HEK293 (cell line): ENCODE measurements around the gene ITK.
A peak's percentile ranks its signal among the peaks of the same experiment; 100 is the strongest.

ENCODE experiments used
- CTCF ChIA-PET: fragments of 350-600 bp; formaldehyde crosslinking; extraction: SDS; loops from one replicate; lab custom pipeline; 2021; ENCODE audit warnings: antibody characterized with exemption; lab: Yijun Ruan, JAX
- POLR2A ChIA-PET: fragments of 300-600 bp; formaldehyde crosslinking; extraction: SDS; loops from one replicate; lab custom pipeline; 2020; ENCODE audit warnings: antibody characterized with exemption, inconsistent platforms; lab: Yijun Ruan, JAX
- H3K27ac ChIP-seq: fragments of 200-500 bp; sonication (Bioruptor generic); 2 replicates; pipeline ENCODE4 v1.5.1; 2014; ENCODE audit warnings: low read depth, low read length, control low read depth, inconsistent platforms; ENCODE audit errors: extremely low read depth
- H3K36me3 ChIP-seq, 2 experiments: fragments of 200-500 bp in 1 of 2; sonication (Bioruptor generic) in 1 of 2; 1 replicate in 1 of 2; 2 replicates in 1 of 2; pipeline ENCODE4 v1.5.1; 2014 to 2017; ENCODE audit warnings: inconsistent platforms in 2 of 2, low read length in 2 of 2; ENCODE audit not compliant: control insufficient read depth in 2 of 2, insufficient read depth in 1 of 2
- H3K4me1 ChIP-seq: fragments of 200-500 bp; sonication (Bioruptor generic); 2 replicates; pipeline ENCODE4 v1.5.1; 2014; ENCODE audit warnings: mild to moderate bottlenecking, low read length, inconsistent platforms; ENCODE audit not compliant: control insufficient read depth, insufficient read depth
- H3K4me3 ChIP-seq: 2 replicates; pipeline ENCODE4 v1.5.1; 2011; ENCODE audit warnings: low read depth, mild to moderate bottlenecking, control low read depth, low read length, moderate library complexity
- H3K9me3 ChIP-seq: fragments of 200-500 bp; sonication (Bioruptor generic); 2 replicates; pipeline ENCODE4 v1.5.1; 2014; ENCODE audit warnings: low read depth, low read length, inconsistent platforms; ENCODE audit not compliant: control insufficient read depth, insufficient read depth
- BCL11B ChIP-seq: fragments of 450-650 bp; formaldehyde crosslinking; IDR thresholded peaks from 2 replicates; pipeline ENCODE4 v1.5.1; 2016; ENCODE audit warnings: low read depth, missing biosample characterization, missing genetic modification characterization
- GFI1B ChIP-seq: fragments of 450-650 bp; formaldehyde crosslinking; IDR thresholded peaks from 2 replicates; pipeline ENCODE4 v1.5.1; 2016; ENCODE audit warnings: missing biosample characterization, missing genetic modification characterization
- HOXC10 ChIP-seq: sonication (generic); formaldehyde crosslinking; IDR thresholded peaks from 2 replicates; pipeline ENCODE4 v1.8.1; 2023; ENCODE audit warnings: mild to moderate bottlenecking, missing genetic modification reagents
- KLF1 ChIP-seq: fragments of 450-650 bp; formaldehyde crosslinking; IDR thresholded peaks from 2 replicates; pipeline ENCODE4 v1.5.1; 2016; ENCODE audit warnings: missing biosample characterization, missing genetic modification characterization
- KLF16 ChIP-seq: fragments of 450-650 bp; formaldehyde crosslinking; IDR thresholded peaks from 2 replicates; pipeline ENCODE4 v1.5.1; 2017; ENCODE audit warnings: missing biosample characterization, missing genetic modification characterization
- MYNN ChIP-seq: fragments of 450-650 bp; formaldehyde crosslinking; IDR thresholded peaks from 2 replicates; pipeline ENCODE4 v1.5.1; 2016; ENCODE audit warnings: missing biosample characterization, missing genetic modification characterization, borderline replicate concordance
- PRDM1 ChIP-seq: fragments of 450-650 bp; formaldehyde crosslinking; IDR thresholded peaks from 2 replicates; pipeline ENCODE4; 2016; ENCODE audit warnings: missing biosample characterization, missing genetic modification characterization
- SP3 ChIP-seq: fragments of 450-650 bp; formaldehyde crosslinking; IDR thresholded peaks from 2 replicates; pipeline ENCODE4 v1.5.1; 2016; ENCODE audit warnings: missing biosample characterization, missing genetic modification characterization
- ZFHX2 ChIP-seq: fragments of 450-650 bp; formaldehyde crosslinking; conservative IDR thresholded peaks from 2 replicates; pipeline ENCODE4 v1.5.1; 2016; ENCODE audit warnings: missing biosample characterization, missing genetic modification characterization
- ZIC2 ChIP-seq: fragments of 450-650 bp; formaldehyde crosslinking; IDR thresholded peaks from 2 replicates; pipeline ENCODE4 v1.5.1; 2016; ENCODE audit warnings: missing biosample characterization, missing genetic modification characterization
- ZNF140 ChIP-seq: fragments of 450-650 bp; formaldehyde crosslinking; IDR thresholded peaks from 2 replicates; pipeline ENCODE4 v1.5.1; 2016; ENCODE audit warnings: missing biosample characterization, missing genetic modification characterization
- ZNF146 ChIP-seq: fragments of 450-650 bp; formaldehyde crosslinking; IDR thresholded peaks from 2 replicates; pipeline ENCODE4 v1.5.1; 2016; ENCODE audit warnings: missing biosample characterization, missing genetic modification characterization
- ZNF157 ChIP-seq: fragments of 450-650 bp; formaldehyde crosslinking; IDR thresholded peaks from 2 replicates; pipeline ENCODE4 v1.5.1; 2016; ENCODE audit warnings: missing biosample characterization, missing genetic modification characterization
- ZNF169 ChIP-seq: fragments of 450-650 bp; formaldehyde crosslinking; IDR thresholded peaks from 2 replicates; pipeline ENCODE4 v1.5.1; 2016; ENCODE audit warnings: missing biosample characterization, missing genetic modification characterization
- ZNF175 ChIP-seq: fragments of 450-650 bp; formaldehyde crosslinking; IDR thresholded peaks from 2 replicates; pipeline ENCODE4 v1.5.1; 2016; ENCODE audit warnings: missing biosample characterization, missing genetic modification characterization
- ZNF19 ChIP-seq: fragments of 450-650 bp; formaldehyde crosslinking; IDR thresholded peaks from 2 replicates; pipeline ENCODE4; 2016; ENCODE audit warnings: missing biosample characterization, missing genetic modification characterization, low read depth
- ZNF2 ChIP-seq: fragments of 450-650 bp; formaldehyde crosslinking; IDR thresholded peaks from 2 replicates; pipeline ENCODE4 v1.5.1; 2016; ENCODE audit warnings: missing biosample characterization, missing genetic modification characterization
- ZNF214 ChIP-seq: fragments of 450-650 bp; formaldehyde crosslinking; IDR thresholded peaks from 2 replicates; pipeline ENCODE4 v1.5.1; 2017; ENCODE audit warnings: missing biosample characterization, mild to moderate bottlenecking, missing genetic modification characterization, borderline replicate concordance
- ZNF239 ChIP-seq: fragments of 450-650 bp; formaldehyde crosslinking; IDR thresholded peaks from 2 replicates; pipeline ENCODE4 v1.5.1; 2016; ENCODE audit warnings: missing biosample characterization, missing genetic modification characterization
- ZNF335 ChIP-seq: fragments of 450-650 bp; formaldehyde crosslinking; conservative IDR thresholded peaks from 2 replicates; pipeline ENCODE4 v1.5.1; 2016; ENCODE audit warnings: missing biosample characterization, missing genetic modification characterization
- ZNF404 ChIP-seq: fragments of 450-650 bp; formaldehyde crosslinking; IDR thresholded peaks from 2 replicates; pipeline ENCODE4 v1.5.1; 2017; ENCODE audit warnings: missing biosample characterization, missing genetic modification characterization
- ZNF416 ChIP-seq: fragments of 450-650 bp; formaldehyde crosslinking; IDR thresholded peaks from 2 replicates; pipeline ENCODE4 v1.5.1; 2016; ENCODE audit warnings: missing biosample characterization, missing genetic modification characterization
- ZNF473 ChIP-seq: fragments of 450-650 bp; formaldehyde crosslinking; IDR thresholded peaks from 2 replicates; pipeline ENCODE4 v1.5.1; 2017; ENCODE audit warnings: missing biosample characterization, missing genetic modification characterization
- ZNF561 ChIP-seq: fragments of 450-650 bp; IDR thresholded peaks from 2 replicates; pipeline ENCODE4 v1.5.1; 2018; ENCODE audit warnings: missing biosample characterization, missing genetic modification characterization, borderline replicate concordance
- ZNF768 ChIP-seq: fragments of 450-650 bp; formaldehyde crosslinking; IDR thresholded peaks from 2 replicates; pipeline ENCODE4 v1.5.1; 2018; ENCODE audit warnings: missing biosample characterization, mild to moderate bottlenecking, missing genetic modification characterization
- ZSCAN16 ChIP-seq: fragments of 450-650 bp; formaldehyde crosslinking; IDR thresholded peaks from 2 replicates; pipeline ENCODE4 v1.5.1; 2016; ENCODE audit warnings: missing biosample characterization, missing genetic modification characterization
- TF ChIP-seq, protein P1 (sequence below): fragments of 450-650 bp; formaldehyde crosslinking; IDR thresholded peaks from 2 replicates; pipeline ENCODE4 v1.5.1; 2016; ENCODE audit warnings: missing biosample characterization, missing genetic modification characterization
- TF ChIP-seq, protein P2 (sequence below): sonication (generic); formaldehyde crosslinking; IDR thresholded peaks from 2 replicates; pipeline ENCODE4 v1.8.1; 2022; ENCODE audit warnings: mild to moderate bottlenecking, moderate library complexity, missing genetic modification reagents

ITK gene

DNA sequence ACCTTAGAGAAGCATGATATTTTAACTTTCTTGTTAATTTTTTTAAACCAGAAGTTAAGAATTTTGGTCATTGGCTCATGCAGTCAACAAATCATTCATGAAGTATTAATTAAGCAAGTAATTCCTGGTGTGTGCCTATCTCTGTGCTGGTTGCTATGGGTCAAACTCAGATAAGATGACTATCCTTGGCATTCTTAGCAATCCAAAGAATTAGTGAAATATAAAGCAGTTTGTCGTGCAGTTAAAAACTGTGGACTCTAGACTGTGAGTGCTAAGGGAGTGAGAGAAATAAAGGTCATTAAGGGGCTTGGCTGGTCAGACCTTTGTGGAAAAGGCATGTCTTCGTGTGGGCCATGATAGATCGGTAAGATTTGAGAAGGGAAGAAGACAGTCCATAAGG, 90.1 kb downstream of the ITK start:
- CTCF ChIA-PET, result no interaction called here

DNA sequence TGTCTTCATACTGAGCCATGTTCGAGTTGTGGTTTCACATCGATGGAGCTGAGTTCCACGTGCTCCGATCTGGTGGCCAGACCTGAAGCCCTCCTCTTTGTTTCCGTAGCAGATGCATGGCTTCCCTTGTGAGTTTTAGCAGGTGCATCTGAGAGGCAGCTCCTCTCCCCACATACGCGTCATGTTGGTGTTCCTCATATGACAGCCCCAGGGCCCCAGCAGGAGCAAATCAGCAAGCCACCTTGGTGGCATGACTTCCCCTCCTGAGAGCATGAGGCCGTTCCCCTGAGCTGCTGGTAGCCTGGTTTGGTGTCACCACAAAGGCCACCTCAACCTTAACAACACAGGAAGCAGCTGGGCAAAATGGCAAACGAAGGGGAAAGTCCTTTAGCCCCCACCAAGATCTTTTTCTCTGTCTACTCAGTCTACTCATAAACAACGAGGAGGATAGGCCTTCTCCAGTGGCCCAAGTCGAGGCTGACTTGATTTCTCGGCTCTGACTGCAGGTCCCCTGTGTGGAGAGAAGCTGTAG, 91.2 kb downstream of the ITK start:
- peaks cover 26% of the 10 kb centered on the region for H3K4me1 ChIP-seq
- POLR2A ChIA-PET, result no interaction called here
- no peaks in the 10 kb centered on the region for H3K9me3 ChIP-seq
- H3K36me3 ChIP-seq, result peaks cover 0 to 9% of the 10 kb centered on the region in 2 experiments; a peak in 1 of 3 replicates
- H3K4me3 ChIP-seq, result no peak overlapping the region
- H3K27ac ChIP-seq, result no peak overlapping the region
- TF ChIP-seq ZIC2 (tag by site-specific recombination), result peak; percentile 51
- TF ChIP-seq BCL11B (tag by site-specific recombination), result no peak
- CTCF ChIA-PET, result interaction anchor here (1.5 kb wide), 1 partner anchor 18 kb away, joined by 4 read pairs; no protein-coding TSS in a partner anchor

More for the DNA sequence above, 90.1 kb downstream of the ITK start:
- H3K4me3 ChIP-seq, result no peak overlapping the region
- H3K27ac ChIP-seq, result no peak overlapping the region
- no peaks in the 10 kb centered on the region for H3K9me3 ChIP-seq
- POLR2A ChIA-PET, result no interaction called here
- peaks cover 28% of the 10 kb centered on the region for H3K4me1 ChIP-seq
- peaks cover 0 to 9% of the 10 kb centered on the region in 2 experiments; a peak in 1 of 3 replicates for H3K36me3 ChIP-seq
- TF ChIP-seq ZNF768, result no peak
- TF ChIP-seq ZNF473 (tag by site-specific recombination), result no peak
- no peak for TF ChIP-seq ZNF140 (tag by site-specific recombination)
- TF ChIP-seq ZNF2, result no peak
- no peak for TF ChIP-seq MYNN
- no peak for TF ChIP-seq HOXC10 (CRISPR knock-in tag)
- no peak for TF ChIP-seq PRDM1 (tag by site-specific recombination)
- no peak for TF ChIP-seq GFI1B (tag by site-specific recombination)
- no peak for TF ChIP-seq ZNF239 (tag by site-specific recombination)
- TF ChIP-seq, protein P1, sequence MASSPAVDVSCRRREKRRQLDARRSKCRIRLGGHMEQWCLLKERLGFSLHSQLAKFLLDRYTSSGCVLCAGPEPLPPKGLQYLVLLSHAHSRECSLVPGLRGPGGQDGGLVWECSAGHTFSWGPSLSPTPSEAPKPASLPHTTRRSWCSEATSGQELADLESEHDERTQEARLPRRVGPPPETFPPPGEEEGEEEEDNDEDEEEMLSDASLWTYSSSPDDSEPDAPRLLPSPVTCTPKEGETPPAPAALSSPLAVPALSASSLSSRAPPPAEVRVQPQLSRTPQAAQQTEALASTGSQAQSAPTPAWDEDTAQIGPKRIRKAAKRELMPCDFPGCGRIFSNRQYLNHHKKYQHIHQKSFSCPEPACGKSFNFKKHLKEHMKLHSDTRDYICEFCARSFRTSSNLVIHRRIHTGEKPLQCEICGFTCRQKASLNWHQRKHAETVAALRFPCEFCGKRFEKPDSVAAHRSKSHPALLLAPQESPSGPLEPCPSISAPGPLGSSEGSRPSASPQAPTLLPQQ, result no peak
- TF ChIP-seq SP3, result no peak
- no peak for TF ChIP-seq ZNF214
- no peak for TF ChIP-seq KLF1
- TF ChIP-seq ZNF561 (tag by site-specific recombination), result no peak

DNA sequence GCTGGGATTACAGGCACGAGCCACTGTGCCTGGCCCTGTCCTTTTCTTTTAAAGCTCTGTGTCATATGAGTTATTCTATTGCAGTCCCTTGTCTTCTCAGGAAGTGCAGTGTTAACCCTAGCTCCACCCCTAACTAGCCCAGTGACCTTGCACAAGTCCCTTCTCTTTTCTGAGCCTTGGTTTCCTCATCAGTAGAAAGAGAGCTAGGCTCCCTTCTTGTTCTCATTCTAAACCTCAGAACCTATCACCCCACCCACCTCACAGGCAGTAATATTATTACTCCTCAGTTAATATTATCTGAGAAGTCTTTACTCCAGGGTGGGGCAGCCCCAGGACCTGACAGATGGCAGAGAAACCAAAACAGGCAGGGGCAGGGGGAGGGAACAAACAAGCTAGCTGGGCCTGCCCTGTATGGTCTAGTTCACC, 92.5 kb downstream of the ITK start:
- CTCF ChIA-PET, result interaction anchor here (0.7 kb wide), 1 partner anchor 14 kb away, joined by 6 read pairs; no protein-coding TSS in a partner anchor
- peaks cover 14% of the 10 kb centered on the region for H3K4me1 ChIP-seq
- no peak overlapping the region for H3K4me3 ChIP-seq

More for the DNA sequence above, 92.5 kb downstream of the ITK start:
- Histone ChIP-seq H3K27ac (no peak overlapping the region), H3K9me3 (no peaks in the 10 kb centered on the region), H3K36me3 (peaks cover 0 to 5% of the 10 kb centered on the region in 2 experiments; a peak in 1 of 3 replicates)
- POLR2A ChIA-PET, result no interaction called here
- no peak for TF ChIP-seq ZNF335 (tag by site-specific recombination)
- no peak for TF ChIP-seq ZSCAN16
- no peak for TF ChIP-seq ZNF175
- no peak for TF ChIP-seq ZNF404 (tag by site-specific recombination)
- TF ChIP-seq ZNF768, result no peak
- TF ChIP-seq, protein P2, sequence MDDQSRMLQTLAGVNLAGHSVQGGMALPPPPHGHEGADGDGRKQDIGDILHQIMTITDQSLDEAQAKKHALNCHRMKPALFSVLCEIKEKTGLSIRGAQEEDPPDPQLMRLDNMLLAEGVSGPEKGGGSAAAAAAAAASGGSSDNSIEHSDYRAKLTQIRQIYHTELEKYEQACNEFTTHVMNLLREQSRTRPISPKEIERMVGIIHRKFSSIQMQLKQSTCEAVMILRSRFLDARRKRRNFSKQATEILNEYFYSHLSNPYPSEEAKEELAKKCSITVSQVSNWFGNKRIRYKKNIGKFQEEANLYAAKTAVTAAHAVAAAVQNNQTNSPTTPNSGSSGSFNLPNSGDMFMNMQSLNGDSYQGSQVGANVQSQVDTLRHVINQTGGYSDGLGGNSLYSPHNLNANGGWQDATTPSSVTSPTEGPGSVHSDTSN, result no peak
- TF ChIP-seq ZNF146 (tag by site-specific recombination), result no peak
- TF ChIP-seq KLF16 (tag by site-specific recombination), result no peak
- no peak for TF ChIP-seq ZNF157
- no peak for TF ChIP-seq ZNF169
- no peak for TF ChIP-seq ZNF19 (tag by site-specific recombination)
- no peak for TF ChIP-seq ZNF416 (tag by site-specific recombination)
- TF ChIP-seq ZFHX2 (tag by site-specific recombination), result no peak
- TF ChIP-seq, all 188 proteins: peak for 0
